Activated CD4-positive, CD25-positive, alpha-beta regulatory T cell treated with anti-CD3 and anti-CD28 coated beads, Interleukin-2, amount 50 U/mL, for 16 hours (primary cell): ENCODE measurements around the gene P4HA3.
"Not testable (repeated sequence)": the region's sequence is repeated elsewhere in the genome, so short reads cannot be mapped to it uniquely, and the experiment has no call there.

Source experiments
- DNase-seq: peaks from one replicate; pipeline ENCODE4 v3.0.0-alpha.2; 2020; ENCODE audit warnings: low read depth, low spot score

P4HA3 gene

GRCh38 chr11:74311352-74311926, at the start of gene P4HA3:
Gene P4HA3 (minus strand): TSS chr11:74311640. CDS start chr11:74311611, 29 bp downstream.
- no peak for DNase-seq

- DNase-seq, result no peak
These were observed 46.0 kb upstream of the P4HA3 start for GRCh38 chr11:74357449-74357848.

GRCh38 chr11:74355626-74356025, 44.2 kb upstream of the P4HA3 start:
- no peak for DNase-seq

GRCh38 chr11:74354036-74354435, 42.6 kb upstream of the P4HA3 start:
- DNase-seq, result no peak

- no peak for DNase-seq
These were observed 35.9 kb upstream of the P4HA3 start for GRCh38 chr11:74347381-74347780.

GRCh38 chr11:74345420-74345819, 34.0 kb upstream of the P4HA3 start:
- no peak for DNase-seq

- no peak for DNase-seq
These were observed 30.5 kb upstream of the P4HA3 start for GRCh38 chr11:74341921-74342320.

GRCh38 chr11:74339619-74340018, 28.2 kb upstream of the P4HA3 start:
- no peak for DNase-seq

- DNase-seq, result no peak
These were observed 27.5 kb upstream of the P4HA3 start for GRCh38 chr11:74338963-74339362.

GRCh38 chr11:74333193-74333592, 21.8 kb upstream of the P4HA3 start:
- DNase-seq, result no peak

GRCh38 chr11:74332291-74332690, 20.9 kb upstream of the P4HA3 start:
- no peak for DNase-seq

- not testable (repeated sequence) for DNase-seq
These were observed 19.6 kb upstream of the P4HA3 start for GRCh38 chr11:74331000-74331399.

GRCh38 chr11:74330075-74330858, 18.8 kb upstream of the P4HA3 start:
- no peak for DNase-seq

GRCh38 chr11:74327076-74327475, 15.6 kb upstream of the P4HA3 start:
- DNase-seq, result no peak

GRCh38 chr11:74326665-74327064, 15.2 kb upstream of the P4HA3 start:
- no peak for DNase-seq

GRCh38 chr11:74325649-74326645, 14.5 kb upstream of the P4HA3 start:
- DNase-seq, result no peak

GRCh38 chr11:74322667-74323066, 11.2 kb upstream of the P4HA3 start:
- no peak for DNase-seq

GRCh38 chr11:74321487-74322188, 10.2 kb upstream of the P4HA3 start:
- no peak for DNase-seq

- no peak for DNase-seq
These were observed 9.1 kb upstream of the P4HA3 start for GRCh38 chr11:74320538-74320937.

- DNase-seq, result no peak
These were observed 7.8 kb upstream of the P4HA3 start for GRCh38 chr11:74319139-74319816.
